ENCODE measurements around the gene BTRC.

BTRC gene

DNA sequence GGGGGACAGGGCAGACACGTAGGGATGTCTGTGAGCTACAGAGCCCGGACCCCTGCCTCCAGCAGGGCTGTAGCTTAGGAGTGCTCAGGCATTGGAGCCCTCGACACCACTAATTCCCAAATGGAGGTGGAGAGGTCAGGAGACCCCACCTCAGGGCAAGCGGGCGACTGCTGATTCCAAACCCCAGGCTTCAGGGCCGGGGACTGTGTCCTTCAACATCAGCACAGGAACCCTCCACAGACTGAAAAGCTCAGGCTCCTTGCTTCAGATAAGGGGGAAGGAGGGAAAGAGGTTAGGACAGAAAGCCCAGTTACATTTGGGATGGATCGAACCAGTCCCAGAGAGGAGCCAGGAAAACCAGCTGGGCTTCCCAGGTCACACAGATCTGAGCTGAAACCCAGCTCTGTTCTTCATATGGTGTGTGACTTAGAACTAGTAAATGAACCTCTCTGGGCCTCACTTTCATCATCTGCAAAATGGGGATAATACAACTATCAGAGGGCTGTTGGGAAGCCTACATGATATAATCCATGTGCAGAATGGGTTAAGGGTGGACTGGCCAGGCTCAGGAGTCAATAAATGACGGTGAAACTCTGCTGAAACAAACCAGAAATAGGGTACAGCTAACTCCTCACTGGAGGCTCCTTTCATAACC lies 217.4 kb downstream of the BTRC start:
- TF ChIP-seq, protein P1, sequence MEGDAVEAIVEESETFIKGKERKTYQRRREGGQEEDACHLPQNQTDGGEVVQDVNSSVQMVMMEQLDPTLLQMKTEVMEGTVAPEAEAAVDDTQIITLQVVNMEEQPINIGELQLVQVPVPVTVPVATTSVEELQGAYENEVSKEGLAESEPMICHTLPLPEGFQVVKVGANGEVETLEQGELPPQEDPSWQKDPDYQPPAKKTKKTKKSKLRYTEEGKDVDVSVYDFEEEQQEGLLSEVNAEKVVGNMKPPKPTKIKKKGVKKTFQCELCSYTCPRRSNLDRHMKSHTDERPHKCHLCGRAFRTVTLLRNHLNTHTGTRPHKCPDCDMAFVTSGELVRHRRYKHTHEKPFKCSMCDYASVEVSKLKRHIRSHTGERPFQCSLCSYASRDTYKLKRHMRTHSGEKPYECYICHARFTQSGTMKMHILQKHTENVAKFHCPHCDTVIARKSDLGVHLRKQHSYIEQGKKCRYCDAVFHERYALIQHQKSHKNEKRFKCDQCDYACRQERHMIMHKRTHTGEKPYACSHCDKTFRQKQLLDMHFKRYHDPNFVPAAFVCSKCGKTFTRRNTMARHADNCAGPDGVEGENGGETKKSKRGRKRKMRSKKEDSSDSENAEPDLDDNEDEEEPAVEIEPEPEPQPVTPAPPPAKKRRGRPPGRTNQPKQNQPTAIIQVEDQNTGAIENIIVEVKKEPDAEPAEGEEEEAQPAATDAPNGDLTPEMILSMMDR (IDR thresholded peaks at IDR 0.05; ENCODE audit: extremely low read depth, insufficient read depth, missing control alignments) = no peak
- in situ Hi-C loops (cut with MboI; ENCODE audit: low pct_unique_long_range_greater_than_20kb, low sequenced_read_pairs, unreplicated experiment) = loop anchor here (25.0 kb wide), 2 partner anchors 259 to 359 kb away; no protein-coding TSS in a partner anchor
- DNase-seq (ENCODE audit: low spot score) = peak; percentile 22

DNA sequence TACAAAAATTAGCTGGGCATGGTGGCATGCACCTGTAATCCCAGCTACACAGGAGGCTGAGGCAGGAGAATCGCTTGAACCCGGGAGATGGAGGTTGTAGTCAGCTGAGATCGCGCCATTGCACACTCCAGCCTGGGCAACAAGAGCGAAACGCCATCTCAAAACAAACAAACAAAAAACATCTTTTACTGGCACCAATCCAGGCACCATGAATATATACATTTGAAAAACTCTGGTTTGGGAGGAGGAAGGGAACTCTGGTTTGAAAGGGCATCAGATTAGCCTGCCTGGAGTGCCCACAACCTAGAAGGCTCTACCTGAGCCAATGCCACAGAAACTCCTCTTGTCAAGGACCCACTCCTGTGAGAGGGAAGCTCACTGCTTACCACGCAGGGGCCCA lies 218.2 kb downstream of the BTRC start:
- in situ Hi-C loops (cut with MboI; ENCODE audit: low pct_unique_long_range_greater_than_20kb, low sequenced_read_pairs, unreplicated experiment) = loop anchor here (25.0 kb wide), 2 partner anchors 260 to 360 kb away; no protein-coding TSS in a partner anchor
- no peak for DNase-seq (ENCODE audit: low spot score)
- TF ChIP-seq, protein P1 (IDR thresholded peaks at IDR 0.05; ENCODE audit: extremely low read depth, insufficient read depth, missing control alignments) = no peak

DNA sequence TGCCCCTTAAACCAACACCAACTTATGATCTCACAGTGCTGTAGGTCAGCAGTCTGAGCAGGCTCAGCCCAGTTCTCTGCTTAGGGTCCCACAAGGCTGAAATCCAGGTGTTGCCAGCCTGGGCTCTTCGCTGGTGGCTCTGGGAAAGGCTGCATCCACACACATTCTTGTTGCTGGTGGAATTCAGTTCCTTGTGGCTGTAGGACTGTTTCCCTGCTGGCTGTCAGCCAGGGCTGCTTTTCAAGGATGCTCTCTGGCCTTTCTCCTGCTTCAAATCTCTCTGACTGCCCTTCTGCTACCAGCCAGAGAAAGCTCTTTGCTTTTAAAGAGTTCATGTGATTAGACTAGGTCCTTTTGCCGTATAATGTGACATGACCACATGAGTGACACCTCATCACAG lies 218.8 kb downstream of the BTRC start:
- TF ChIP-seq, protein P1 (IDR thresholded peaks at IDR 0.05; ENCODE audit: extremely low read depth, insufficient read depth, missing control alignments) = no peak
- in situ Hi-C loops (cut with MboI; ENCODE audit: low pct_unique_long_range_greater_than_20kb, low sequenced_read_pairs, unreplicated experiment) = loop anchor here (25.0 kb wide), 2 partner anchors 260 to 360 kb away; no protein-coding TSS in a partner anchor
- no peak for DNase-seq (ENCODE audit: low spot score)

DNA sequence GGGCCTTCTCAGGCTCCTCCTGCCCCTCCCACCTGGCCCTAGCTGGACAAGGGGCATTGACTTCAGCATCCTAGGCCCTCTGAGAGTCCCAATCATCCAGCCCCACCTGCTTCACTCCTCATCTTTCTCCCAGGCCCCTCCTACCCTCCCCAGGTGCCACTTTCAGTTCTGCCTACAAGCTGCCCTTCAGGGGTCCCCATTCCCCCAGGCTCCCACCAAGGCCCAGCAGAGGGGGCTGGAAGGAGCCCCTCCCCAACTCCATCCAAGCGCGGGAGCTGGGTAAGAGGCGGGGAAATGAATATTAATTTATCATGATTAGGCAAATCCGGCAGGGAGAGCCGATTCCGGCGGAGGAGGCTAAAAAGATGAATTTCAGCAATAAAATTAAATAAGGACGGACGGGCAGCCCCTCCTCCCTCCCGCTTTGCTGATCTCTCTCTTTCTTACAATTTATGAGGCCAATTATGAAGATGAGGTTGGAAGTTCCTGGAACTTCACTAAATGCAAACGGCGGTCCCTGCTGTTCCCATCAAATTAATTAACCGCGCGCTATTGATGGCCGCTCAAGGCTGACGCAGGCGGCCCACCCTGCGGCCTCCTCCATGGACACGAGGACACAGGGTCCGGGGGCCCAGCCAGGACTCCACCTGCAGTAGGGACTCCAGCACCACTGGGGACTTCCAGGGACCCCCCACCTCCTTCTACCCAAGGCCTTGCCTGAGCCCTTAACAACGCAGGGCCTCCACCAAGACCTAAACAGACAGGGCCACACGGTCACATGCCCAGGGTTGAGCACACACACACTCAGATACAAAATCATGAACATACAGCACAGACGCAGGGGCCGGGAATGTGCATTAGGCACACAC lies 220.2 kb downstream of the BTRC start:
- DNase-seq (ENCODE audit: low spot score) = no peak
- TF ChIP-seq, protein P1 (IDR thresholded peaks at IDR 0.05; ENCODE audit: extremely low read depth, insufficient read depth, missing control alignments) = no peak
- in situ Hi-C loops (cut with MboI; ENCODE audit: low pct_unique_long_range_greater_than_20kb, low sequenced_read_pairs, unreplicated experiment) = loop anchor here (25.0 kb wide), 2 partner anchors 262 to 362 kb away; no protein-coding TSS in a partner anchor

DNA sequence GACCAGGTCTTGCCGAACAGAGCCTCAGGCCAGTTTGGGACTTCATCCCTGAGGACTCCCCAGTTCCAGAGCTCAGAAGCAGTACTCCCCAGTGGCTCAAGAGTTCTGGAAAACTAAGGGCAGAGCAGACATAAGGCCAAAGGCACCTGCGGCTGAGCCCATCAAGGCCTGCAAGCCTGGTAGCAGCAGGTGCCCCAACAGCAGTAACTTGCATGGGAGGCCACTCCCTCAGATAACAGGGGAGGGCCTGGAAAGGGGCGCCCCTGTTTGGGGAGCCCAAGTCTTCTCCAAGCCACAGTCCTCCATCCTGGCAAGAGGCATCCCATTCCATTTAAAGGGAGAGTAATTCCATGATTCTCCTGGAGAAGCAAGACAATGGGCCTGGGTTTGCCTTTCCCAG lies 221.1 kb downstream of the BTRC start:
- TF ChIP-seq, protein P1 (IDR thresholded peaks at IDR 0.05; ENCODE audit: extremely low read depth, insufficient read depth, missing control alignments) = no peak
- in situ Hi-C loops (cut with MboI; ENCODE audit: low pct_unique_long_range_greater_than_20kb, low sequenced_read_pairs, unreplicated experiment) = no loop called here
- peak; percentile 24 for DNase-seq (ENCODE audit: low spot score)

DNA sequence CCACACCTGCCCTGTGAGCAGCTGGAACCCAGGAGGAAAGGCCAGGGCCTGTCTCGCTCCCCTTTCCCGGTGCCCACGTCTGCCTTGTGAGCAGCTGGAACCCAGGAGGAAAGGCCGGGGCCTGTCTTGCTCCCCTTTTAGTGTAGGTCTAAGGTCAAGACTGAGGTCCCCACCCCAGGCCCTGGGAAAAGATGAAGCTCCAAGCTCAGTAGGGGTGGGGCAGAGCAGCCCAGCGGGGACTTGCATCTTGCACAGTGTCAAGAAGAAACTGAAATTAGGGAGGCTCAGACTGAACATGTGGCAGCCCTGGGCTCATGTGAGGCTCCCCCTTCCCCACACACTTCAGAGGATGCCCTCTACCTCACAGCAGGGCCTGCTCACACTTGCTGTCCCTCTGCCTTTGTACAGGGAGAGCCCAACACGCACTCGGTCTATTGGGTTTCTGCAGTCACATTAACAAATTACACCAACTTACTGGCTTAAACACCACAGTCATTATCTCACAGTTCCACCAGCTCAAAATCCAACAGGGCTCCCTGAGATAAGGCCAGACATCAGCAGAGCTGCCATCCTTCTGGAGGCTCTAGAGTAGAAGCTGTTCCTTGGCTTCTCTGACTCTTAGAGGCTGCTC lies 221.7 kb downstream of the BTRC start:
- TF ChIP-seq, protein P1 (IDR thresholded peaks at IDR 0.05; ENCODE audit: extremely low read depth, insufficient read depth, missing control alignments) = no peak

More for the DNA sequence above, 221.7 kb downstream of the BTRC start:
- peak; percentile 18 for DNase-seq (ENCODE audit: low spot score)
- in situ Hi-C loops (cut with MboI; ENCODE audit: low pct_unique_long_range_greater_than_20kb, low sequenced_read_pairs, unreplicated experiment) = no loop called here

All from GM13977 (cell line).